Skeletal muscle satellite cell (primary cell): ENCODE data around the gene SIPA1L3.
A peak's percentile ranks its signal among the peaks of the same experiment; 100 is the strongest.

ENCODE experiments used
- H3K27me3 ChIP-seq: 2 replicates; pipeline ENCODE4 v1.7.0; 2013; ENCODE audit warnings: low read length; ENCODE audit not compliant: control insufficient read depth, insufficient read depth
- H3K36me3 ChIP-seq: 2 replicates; pipeline ENCODE4 v1.7.0; 2013; ENCODE audit warnings: mild to moderate bottlenecking, control low read depth, low read length; ENCODE audit not compliant: insufficient read depth
- H3K4me1 ChIP-seq: 2 replicates; pipeline ENCODE4 v1.7.0; 2013; ENCODE audit warnings: low read length; ENCODE audit not compliant: control insufficient read depth, insufficient read depth
- H3K4me2 ChIP-seq: 2 replicates; pipeline ENCODE4 v1.7.0; 2013; ENCODE audit warnings: mild to moderate bottlenecking, low read length
- H3K4me3 ChIP-seq: 2 replicates; pipeline ENCODE4 v1.7.0; 2013; ENCODE audit warnings: low read length
- H3K9ac ChIP-seq: 2 replicates; pipeline ENCODE4 v1.7.0; 2013; ENCODE audit warnings: mild to moderate bottlenecking, low read depth, low read length, moderate library complexity
- H3K9me3 ChIP-seq: replicated peaks from 2 replicates; pipeline ENCODE4 v1.7.0; 2013; ENCODE audit warnings: mild to moderate bottlenecking, control low read depth, low read length

SIPA1L3 gene

DNA sequence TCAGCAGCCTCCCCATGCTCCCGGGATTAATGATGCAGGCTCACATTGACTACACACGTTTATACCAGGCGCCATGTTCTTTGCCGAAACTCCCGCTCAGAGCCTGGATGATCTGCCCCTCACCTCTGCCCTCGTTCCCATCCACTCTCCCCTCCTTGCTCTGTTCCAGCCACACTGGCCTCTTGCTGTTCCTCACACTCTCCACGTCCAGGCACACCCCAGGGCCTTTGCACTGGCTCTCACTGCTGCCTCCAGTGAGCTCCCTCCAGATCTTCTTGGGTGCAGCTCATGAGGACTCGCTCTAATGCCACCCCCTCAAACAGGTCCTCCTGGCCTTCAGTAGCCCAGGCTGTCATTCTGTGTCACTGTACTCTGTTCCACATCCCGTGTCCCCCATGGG is 277.8 kb downstream of the SIPA1L3 start:
- peaks cover 19% of the 10 kb centered on the region for H3K36me3 ChIP-seq
- no peaks in the 10 kb centered on the region for H3K27me3 ChIP-seq
- H3K9ac ChIP-seq = peak overlapping the region; percentile 77
- H3K9me3 ChIP-seq = no peaks in the 10 kb centered on the region
- H3K4me2 ChIP-seq = no peak overlapping the region
- no peak overlapping the region for H3K4me3 ChIP-seq
- H3K4me1 ChIP-seq = peaks cover 34% of the 10 kb centered on the region

DNA sequence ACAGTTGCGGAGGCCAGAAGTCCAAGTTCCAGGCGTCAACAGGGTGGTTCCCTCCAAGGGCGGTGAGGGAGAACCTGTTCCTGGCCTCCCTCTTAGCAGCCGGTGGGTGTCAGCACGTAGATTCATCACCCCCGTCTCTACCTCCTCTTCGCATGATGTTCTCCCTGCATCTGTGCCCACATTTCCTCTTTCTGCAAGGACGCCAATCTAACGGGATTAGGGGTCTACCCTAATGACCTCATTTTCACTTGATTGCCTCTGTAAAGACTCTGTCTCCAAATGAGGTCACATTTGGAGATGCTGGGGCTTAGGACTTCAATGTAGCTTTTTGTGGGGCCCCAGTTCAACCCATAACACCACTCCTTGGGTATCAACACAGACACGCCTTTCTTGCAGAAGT is 278.6 kb downstream of the SIPA1L3 start:
- H3K4me2 ChIP-seq = no peak overlapping the region
- no peak overlapping the region for H3K4me3 ChIP-seq
- peaks cover 39% of the 10 kb centered on the region for H3K4me1 ChIP-seq
- no peaks in the 10 kb centered on the region for H3K9me3 ChIP-seq
- peaks cover 19% of the 10 kb centered on the region for H3K36me3 ChIP-seq
- no peak overlapping the region for H3K9ac ChIP-seq
- no peaks in the 10 kb centered on the region for H3K27me3 ChIP-seq

GRCh38 chr19:38190061-38190460 is 283.1 kb downstream of the SIPA1L3 start:
- Histone ChIP-seq H3K4me2 (no peak overlapping the region), H3K4me1 (peaks cover 13% of the 10 kb centered on the region), H3K36me3 (peaks cover 29% of the 10 kb centered on the region), H3K27me3 (no peaks in the 10 kb centered on the region), H3K9me3 (no peaks in the 10 kb centered on the region), H3K4me3 (no peak overlapping the region), H3K9ac (no peak overlapping the region)

GRCh38 chr19:38190793-38191192 is 283.8 kb downstream of the SIPA1L3 start:
- H3K27me3 ChIP-seq = no peaks in the 10 kb centered on the region
- no peaks in the 10 kb centered on the region for H3K9me3 ChIP-seq
- peaks cover 13% of the 10 kb centered on the region for H3K4me1 ChIP-seq
- no peak overlapping the region for H3K4me3 ChIP-seq
- no peak overlapping the region for H3K4me2 ChIP-seq
- no peak overlapping the region for H3K9ac ChIP-seq
- H3K36me3 ChIP-seq = peaks cover 31% of the 10 kb centered on the region

DNA sequence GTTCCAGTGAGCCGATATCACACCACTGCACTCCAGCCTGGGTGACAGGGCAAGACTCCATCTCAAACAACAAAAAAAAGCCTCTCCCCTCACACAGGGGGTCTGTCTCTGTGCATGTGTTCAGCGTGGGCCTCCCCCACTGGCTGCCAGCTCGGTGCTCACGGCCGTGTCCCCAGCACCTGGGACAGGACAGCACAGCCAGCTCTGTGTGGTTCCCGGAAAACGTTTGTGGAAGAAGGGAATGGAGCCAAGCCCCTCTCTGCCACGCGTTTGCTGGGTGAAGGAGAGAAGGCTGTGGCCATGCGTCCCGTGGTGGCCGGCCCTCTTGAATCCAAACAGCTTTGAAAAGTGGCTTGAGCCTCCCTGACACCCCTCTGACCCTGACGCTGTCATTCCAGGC is 284.7 kb downstream of the SIPA1L3 start:
- H3K4me2 ChIP-seq = no peak overlapping the region
- H3K9me3 ChIP-seq = no peaks in the 10 kb centered on the region
- no peak overlapping the region for H3K4me3 ChIP-seq
- peaks cover 13% of the 10 kb centered on the region for H3K4me1 ChIP-seq
- H3K9ac ChIP-seq = no peak overlapping the region
- peaks cover 39% of the 10 kb centered on the region for H3K36me3 ChIP-seq
- no peaks in the 10 kb centered on the region for H3K27me3 ChIP-seq

DNA sequence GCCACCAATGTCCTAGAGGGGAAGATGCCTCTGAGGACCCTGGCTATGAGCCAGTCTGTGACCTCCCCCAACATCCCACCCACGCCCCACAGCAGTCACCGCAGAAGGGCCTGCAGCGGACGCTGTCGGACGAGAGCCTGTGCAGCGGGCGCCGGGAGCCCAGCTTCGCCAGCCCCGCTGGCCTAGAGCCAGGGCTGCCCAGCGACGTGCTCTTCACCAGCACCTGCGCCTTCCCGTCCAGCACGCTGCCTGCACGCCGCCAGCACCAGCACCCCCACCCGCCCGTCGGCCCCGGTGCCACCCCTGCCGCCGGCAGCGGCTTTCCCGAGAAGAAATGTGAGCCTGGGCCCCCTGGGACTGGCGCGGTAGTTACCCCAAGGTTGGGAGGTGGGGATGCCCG is 286.4 kb downstream of the SIPA1L3 start:
- Histone ChIP-seq H3K9me3 (no peaks in the 10 kb centered on the region), H3K4me2 (no peak overlapping the region), H3K36me3 (peaks cover 46% of the 10 kb centered on the region), H3K27me3 (no peaks in the 10 kb centered on the region), H3K9ac (no peak overlapping the region), H3K4me3 (no peak overlapping the region), H3K4me1 (peaks cover 13% of the 10 kb centered on the region)

DNA sequence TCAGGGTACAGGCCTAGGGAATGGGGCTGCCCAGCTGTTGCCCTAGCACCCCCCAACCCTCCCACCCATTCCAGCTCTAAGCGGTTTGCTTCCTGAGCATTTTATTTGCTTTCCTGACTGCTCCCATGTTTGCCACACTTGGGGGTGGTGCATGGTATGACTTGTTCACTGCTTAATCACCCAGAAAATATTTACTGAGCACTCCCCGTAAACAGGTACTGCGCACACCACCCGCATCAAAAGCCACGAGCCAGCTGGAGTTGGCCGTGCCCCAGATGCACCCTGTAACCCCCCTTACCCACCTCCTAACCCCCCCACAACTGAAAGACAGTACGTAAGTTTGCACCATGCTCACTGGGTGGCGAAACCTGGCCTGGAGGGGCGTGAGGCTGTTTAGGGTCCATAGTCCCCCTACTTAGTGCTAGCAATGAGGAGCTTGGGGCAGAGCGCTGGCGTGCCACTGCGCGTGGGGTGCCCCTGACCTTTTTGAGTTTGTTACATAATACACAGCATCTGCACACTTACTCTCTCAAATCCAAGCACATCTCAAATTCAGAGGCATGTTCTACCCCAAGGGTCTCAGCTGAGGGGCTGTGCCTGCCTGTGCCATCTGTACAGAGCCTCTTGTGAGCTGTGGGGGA is 287.2 kb downstream of the SIPA1L3 start:
- no peak overlapping the region for H3K4me2 ChIP-seq
- peaks cover 48% of the 10 kb centered on the region for H3K36me3 ChIP-seq
- no peaks in the 10 kb centered on the region for H3K9me3 ChIP-seq
- no peak overlapping the region for H3K4me3 ChIP-seq
- H3K27me3 ChIP-seq = no peaks in the 10 kb centered on the region
- H3K4me1 ChIP-seq = peaks cover 9% of the 10 kb centered on the region
- H3K9ac ChIP-seq = no peak overlapping the region

- Histone ChIP-seq H3K4me3 (no peak overlapping the region), H3K36me3 (peaks cover 49% of the 10 kb centered on the region), H3K27me3 (no peaks in the 10 kb centered on the region), H3K9me3 (no peaks in the 10 kb centered on the region), H3K4me1 (peaks cover under 1% of the 10 kb centered on the region), H3K4me2 (no peak overlapping the region), H3K9ac (no peak overlapping the region)
These were observed 288.2 kb downstream of the SIPA1L3 start for GRCh38 chr19:38195237-38195636.

DNA sequence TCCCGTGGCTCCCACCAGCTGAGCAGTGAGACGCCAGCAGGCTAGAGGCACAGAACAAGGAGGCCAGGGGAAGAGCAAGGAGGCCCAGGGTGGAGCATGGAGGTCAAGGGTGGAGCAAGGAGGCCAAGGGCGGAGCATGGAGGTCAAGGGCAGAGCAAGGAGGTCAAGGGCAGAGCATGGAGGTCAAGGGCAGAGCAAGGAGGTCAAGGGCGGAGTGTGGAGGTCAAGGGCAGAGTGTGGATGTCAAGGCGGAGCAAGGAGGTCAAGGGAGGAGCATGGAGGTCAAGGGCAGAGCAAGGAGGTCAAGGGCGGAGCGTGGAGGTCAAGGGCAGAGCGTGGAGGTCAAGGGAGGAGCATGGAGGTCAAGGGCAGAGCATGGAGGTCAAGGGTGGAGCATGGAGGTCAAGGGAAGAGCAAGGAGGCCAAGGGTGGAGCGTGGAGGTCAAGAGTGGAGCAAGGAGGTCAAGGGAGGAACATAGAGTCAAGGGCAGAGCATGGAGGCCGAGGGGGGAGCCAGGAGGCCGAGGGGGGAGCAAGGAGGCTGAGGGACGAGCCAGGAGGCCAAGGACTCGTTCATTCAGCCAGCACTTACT is 289.3 kb downstream of the SIPA1L3 start:
- Histone ChIP-seq H3K4me2 (no peak overlapping the region), H3K9ac (no peak overlapping the region), H3K36me3 (peaks cover 49% of the 10 kb centered on the region), H3K4me3 (no peak overlapping the region), H3K9me3 (no peaks in the 10 kb centered on the region), H3K27me3 (no peaks in the 10 kb centered on the region), H3K4me1 (no peaks in the 10 kb centered on the region)

- Histone ChIP-seq H3K9ac (no peak overlapping the region), H3K4me1 (no peaks in the 10 kb centered on the region), H3K27me3 (no peaks in the 10 kb centered on the region), H3K4me2 (no peak overlapping the region), H3K4me3 (no peak overlapping the region), H3K9me3 (no peaks in the 10 kb centered on the region), H3K36me3 (peaks cover 53% of the 10 kb centered on the region)
These were observed 290.1 kb downstream of the SIPA1L3 start for GRCh38 chr19:38196948-38197656.

GRCh38 chr19:38197937-38198704 is 291.1 kb downstream of the SIPA1L3 start:
- H3K27me3 ChIP-seq = no peaks in the 10 kb centered on the region
- H3K4me3 ChIP-seq = no peak overlapping the region
- H3K9me3 ChIP-seq = no peaks in the 10 kb centered on the region
- no peaks in the 10 kb centered on the region for H3K4me1 ChIP-seq
- H3K36me3 ChIP-seq = peaks cover 52% of the 10 kb centered on the region
- H3K4me2 ChIP-seq = no peak overlapping the region
- H3K9ac ChIP-seq = no peak overlapping the region
